ENCODE data around the gene DRD2.
A peak's percentile ranks its signal among the peaks of the same experiment; 100 is the strongest.

DRD2 gene

DNA sequence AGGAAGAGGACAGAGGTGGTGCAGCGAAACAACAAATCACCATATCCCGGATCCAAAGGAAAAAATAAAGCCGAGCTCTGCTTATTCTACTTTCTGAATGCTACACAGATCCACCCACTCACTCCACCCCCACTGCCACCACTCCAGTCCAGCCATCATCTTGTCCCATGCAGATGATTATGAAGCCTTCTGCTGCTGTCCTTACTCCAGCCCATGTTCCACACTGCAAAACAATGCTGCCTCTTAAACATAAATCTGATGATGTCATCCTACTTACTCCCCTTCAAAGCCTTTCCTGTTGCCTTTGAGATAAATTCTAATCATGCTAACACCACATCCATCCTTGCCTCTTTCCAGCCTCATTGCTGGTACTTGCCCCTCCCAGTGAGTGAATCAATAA, 6.5 kb upstream of the DRD2 start:
- TF ChIP-seq, protein P1, sequence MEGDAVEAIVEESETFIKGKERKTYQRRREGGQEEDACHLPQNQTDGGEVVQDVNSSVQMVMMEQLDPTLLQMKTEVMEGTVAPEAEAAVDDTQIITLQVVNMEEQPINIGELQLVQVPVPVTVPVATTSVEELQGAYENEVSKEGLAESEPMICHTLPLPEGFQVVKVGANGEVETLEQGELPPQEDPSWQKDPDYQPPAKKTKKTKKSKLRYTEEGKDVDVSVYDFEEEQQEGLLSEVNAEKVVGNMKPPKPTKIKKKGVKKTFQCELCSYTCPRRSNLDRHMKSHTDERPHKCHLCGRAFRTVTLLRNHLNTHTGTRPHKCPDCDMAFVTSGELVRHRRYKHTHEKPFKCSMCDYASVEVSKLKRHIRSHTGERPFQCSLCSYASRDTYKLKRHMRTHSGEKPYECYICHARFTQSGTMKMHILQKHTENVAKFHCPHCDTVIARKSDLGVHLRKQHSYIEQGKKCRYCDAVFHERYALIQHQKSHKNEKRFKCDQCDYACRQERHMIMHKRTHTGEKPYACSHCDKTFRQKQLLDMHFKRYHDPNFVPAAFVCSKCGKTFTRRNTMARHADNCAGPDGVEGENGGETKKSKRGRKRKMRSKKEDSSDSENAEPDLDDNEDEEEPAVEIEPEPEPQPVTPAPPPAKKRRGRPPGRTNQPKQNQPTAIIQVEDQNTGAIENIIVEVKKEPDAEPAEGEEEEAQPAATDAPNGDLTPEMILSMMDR (conservative IDR thresholded peaks at IDR 0.05) = no peak
- no peak overlapping the region for H3K27ac ChIP-seq

DNA sequence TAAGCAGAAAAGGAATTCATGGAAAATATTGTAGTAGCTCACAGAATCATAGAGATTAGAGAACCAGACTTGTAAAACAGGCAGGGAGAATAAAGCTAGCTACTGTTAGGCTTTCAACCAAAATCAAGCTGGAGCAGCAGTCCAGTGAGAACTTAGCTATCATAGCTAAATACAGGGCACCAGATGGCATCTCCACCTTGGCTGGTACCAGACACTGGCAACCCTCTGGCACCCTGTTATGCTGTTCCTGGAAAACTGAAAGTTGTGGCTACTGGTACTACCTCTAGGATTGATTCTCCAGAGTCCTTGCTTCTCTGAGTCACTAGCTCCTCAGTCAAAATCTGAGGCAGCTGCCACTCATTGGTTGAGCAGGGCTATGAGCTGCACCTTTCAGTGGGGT, 6.0 kb upstream of the DRD2 start:
- TF ChIP-seq, protein P1 (conservative IDR thresholded peaks at IDR 0.05) = no peak
- no peak overlapping the region for H3K27ac ChIP-seq

DNA sequence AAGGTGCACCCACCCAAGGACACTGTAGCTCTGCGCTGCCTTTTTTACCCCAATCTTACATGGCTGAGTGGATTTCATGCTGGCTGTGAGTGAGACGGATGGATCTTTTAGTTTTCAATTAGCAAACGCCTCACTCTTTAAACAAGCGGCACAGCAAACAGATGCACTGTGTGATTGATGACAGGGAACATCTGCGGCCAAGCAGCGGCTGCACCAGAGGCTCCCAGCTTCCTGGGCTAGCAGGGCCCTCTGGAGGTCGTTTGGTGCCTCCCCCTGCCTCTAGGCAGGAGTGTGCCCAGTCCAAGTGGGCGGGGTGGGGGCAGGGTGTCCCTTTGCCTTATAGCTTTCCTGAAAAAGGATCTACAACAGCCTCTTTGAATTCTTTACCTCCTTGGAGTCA, 2.1 kb upstream of the DRD2 start:
- no peak overlapping the region for H3K27ac ChIP-seq
- TF ChIP-seq, protein P1 (conservative IDR thresholded peaks at IDR 0.05) = peak; percentile 34

DNA sequence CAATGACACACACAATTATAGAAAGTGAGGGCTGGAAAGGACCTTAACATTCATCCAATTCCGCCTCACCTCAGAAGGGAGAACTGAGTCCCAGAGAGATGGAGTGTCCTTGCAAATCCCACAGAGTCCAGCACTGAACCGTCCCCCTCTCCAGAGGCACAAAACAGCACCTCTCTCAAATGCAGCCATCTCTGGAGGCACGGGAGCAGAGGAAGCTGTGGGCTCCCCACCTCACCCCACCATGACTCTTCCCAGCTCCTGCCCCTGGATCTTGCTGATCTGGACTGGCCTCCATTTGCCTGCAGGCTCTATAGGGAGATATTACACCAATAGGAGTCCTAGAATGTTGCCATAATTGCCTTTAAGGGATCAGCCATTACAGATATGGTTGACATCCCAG, 1.4 kb upstream of the DRD2 start:
- TF ChIP-seq, protein P1 (conservative IDR thresholded peaks at IDR 0.05) = no peak
- H3K27ac ChIP-seq = no peak overlapping the region

DNA sequence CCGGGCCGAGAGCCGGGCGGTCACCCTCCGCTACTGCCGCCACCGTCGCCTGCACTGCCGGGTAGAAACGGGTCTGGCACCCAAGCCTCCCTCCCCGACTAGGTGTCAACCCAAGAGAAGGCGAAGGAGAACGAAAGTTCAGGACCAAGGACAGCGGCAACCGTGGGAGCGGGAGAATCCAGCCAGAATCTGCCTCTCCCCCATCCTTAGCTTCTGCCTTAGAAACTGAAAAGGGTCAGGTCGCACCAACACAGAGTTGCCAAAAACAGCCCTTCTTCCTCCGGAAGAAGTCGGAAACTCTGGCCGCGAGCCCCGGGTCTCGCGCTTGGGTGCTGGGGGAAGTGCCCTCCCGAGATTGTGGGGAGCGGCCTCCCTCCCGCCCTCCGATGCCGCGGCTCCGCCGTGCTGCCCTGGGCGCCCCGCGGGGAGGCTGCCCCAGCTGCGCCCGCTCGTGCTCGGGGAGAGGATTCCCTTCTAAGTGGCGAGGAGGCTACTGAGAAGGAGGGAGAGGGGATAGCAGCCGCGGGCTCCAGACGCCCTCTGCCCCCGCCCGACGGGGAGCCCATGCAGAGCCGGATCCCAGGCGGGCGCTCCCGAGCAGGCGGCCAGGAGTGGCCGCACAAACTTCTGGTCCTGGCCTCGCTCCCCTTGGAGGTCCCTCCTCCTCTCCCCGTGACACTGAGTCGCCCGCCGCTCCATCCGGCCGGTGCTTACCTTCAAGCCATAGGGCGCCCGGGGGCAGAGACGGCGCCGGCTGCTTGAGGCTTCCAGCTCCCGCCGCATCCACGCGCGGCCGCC, 637 bp downstream of the DRD2 start:
- TF ChIP-seq, protein P1 (conservative IDR thresholded peaks at IDR 0.05) = no peak
- peak overlapping the region; percentile 57 for H3K27ac ChIP-seq

DNA sequence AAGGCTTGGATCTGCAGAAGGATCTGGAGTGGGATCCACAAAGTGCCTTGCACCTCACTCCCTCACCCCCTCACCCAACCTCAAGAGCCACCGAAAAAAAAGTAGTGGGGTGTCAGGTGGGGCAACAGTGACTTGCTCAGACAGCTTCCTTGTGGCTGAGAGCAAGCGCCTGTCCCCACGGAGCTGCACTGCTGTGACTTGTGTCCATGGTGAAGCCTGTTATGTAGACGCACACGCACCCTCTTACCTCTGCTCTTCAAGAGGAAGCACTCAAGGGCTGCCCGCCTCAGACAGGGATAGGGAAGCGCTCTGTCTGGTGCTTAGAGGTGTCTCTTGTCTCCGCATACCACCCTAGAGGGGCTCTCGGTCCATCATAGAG, 1.2 kb downstream of the DRD2 start:
- H3K27ac ChIP-seq = no peak overlapping the region
- TF ChIP-seq, protein P1 (conservative IDR thresholded peaks at IDR 0.05) = no peak

DNA sequence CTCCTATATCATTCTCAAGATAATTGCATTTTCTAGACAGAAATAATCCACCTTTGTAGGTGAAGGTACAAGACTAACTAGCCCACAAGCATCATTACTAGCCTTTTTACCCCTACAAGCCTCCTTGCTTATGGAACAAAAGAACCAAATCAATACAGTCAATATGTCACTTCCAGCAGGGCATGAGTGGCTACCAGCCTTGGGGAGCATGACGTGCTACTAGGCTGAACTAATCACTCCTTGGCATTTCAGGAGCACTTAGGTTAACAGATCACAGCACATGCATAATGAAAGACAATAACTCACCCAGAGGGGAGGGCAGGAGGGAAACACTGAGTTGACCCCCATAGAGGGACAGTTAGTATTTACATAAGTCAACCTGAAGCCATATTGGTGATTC, 2.7 kb downstream of the DRD2 start:
- TF ChIP-seq, protein P1 (conservative IDR thresholded peaks at IDR 0.05) = no peak
- no peak overlapping the region for H3K27ac ChIP-seq

Data from VCaP (cell line).